Measurements from ENCODE around the gene TMEM132C. TPM values are rescaled to one million over a fixed set of nuclear protein-coding genes. Genes with fewer than 3 reads are reported as not detected.
"Not testable (repeated sequence)": the region's sequence is repeated elsewhere in the genome, so short reads cannot be mapped to it uniquely, and the experiment has no call there.

Gene TMEM132C
- total RNA-seq, 2 experiments from 2014 or later: not detected

DNA sequence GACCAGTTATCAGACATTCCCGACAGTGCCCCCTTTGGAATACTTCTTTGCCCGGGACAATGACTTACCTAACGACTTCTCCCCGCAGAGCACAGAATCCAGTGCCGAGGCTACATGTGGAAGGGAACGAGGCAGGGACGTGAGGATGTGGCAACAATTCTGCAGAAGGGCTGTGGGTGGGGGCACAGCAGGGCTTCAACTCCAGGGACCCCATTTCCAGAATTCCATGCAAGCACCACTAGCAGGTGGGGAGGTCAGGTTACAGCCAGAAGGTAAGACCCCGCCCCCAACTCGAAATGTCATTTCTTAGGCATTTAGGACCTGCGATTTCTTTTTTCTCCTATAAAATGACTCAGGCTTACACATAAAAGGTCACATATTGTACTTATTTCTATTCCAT lies 207.9 kb downstream of the TMEM132C start:
- Mint-ChIP-seq H3K36me3 (ENCODE audit: low read depth) (no peaks in the 10 kb centered on the region), H3K27ac (no peak overlapping the region), H3K4me1 (ENCODE audit: low read depth) (no peaks in the 10 kb centered on the region), H3K9me3 (peaks cover 8% of the 10 kb centered on the region), H3K27me3 (peaks cover 4% of the 10 kb centered on the region), H3K4me3 (no peak overlapping the region)
- POLR2A ChIA-PET: no interaction called here
- CTCF ChIA-PET: no interaction called here
- DNase-seq: no peak
- ATAC-seq: no peak
- TF ChIP-seq, protein P1, sequence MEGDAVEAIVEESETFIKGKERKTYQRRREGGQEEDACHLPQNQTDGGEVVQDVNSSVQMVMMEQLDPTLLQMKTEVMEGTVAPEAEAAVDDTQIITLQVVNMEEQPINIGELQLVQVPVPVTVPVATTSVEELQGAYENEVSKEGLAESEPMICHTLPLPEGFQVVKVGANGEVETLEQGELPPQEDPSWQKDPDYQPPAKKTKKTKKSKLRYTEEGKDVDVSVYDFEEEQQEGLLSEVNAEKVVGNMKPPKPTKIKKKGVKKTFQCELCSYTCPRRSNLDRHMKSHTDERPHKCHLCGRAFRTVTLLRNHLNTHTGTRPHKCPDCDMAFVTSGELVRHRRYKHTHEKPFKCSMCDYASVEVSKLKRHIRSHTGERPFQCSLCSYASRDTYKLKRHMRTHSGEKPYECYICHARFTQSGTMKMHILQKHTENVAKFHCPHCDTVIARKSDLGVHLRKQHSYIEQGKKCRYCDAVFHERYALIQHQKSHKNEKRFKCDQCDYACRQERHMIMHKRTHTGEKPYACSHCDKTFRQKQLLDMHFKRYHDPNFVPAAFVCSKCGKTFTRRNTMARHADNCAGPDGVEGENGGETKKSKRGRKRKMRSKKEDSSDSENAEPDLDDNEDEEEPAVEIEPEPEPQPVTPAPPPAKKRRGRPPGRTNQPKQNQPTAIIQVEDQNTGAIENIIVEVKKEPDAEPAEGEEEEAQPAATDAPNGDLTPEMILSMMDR (IDR thresholded peaks at IDR 0.05): no peak
- intact Hi-C loops (cut with micrococcal nuclease): no loop called here

DNA sequence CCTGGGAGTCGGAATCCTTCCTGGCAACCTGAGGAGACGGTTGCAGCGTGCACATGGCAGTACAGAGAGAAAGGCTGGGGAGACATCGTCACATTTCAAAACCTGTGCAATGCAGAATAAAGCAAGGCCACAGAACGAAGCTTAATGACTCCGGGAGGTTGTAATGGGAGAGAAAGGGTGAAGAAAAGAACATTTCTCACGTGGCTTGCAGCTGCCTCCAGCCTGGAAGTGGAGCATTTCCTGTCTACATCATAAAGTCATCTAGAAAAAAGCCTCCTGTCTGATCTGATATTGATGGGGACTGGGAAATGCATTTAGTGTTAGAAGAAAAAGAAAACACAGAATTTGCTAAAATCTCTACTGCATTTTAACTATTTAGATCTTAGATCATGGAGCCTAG lies 209.3 kb downstream of the TMEM132C start:
- H3K4me1 Mint-ChIP-seq (ENCODE audit: low read depth): no peaks in the 10 kb centered on the region
- ChIA-PET POLR2A (no interaction called here), CTCF (no interaction called here)
- peaks cover 8% of the 10 kb centered on the region for H3K9me3 Mint-ChIP-seq
- no peaks in the 10 kb centered on the region for H3K36me3 Mint-ChIP-seq (ENCODE audit: low read depth)
- no peak overlapping the region for H3K4me3 Mint-ChIP-seq
- DNase-seq: no peak
- no peak overlapping the region for H3K27ac Mint-ChIP-seq
- TF ChIP-seq, protein P1 (IDR thresholded peaks at IDR 0.05): no peak
- intact Hi-C loops (cut with micrococcal nuclease): no loop called here
- peaks cover 4% of the 10 kb centered on the region for H3K27me3 Mint-ChIP-seq
- no peak for ATAC-seq

DNA sequence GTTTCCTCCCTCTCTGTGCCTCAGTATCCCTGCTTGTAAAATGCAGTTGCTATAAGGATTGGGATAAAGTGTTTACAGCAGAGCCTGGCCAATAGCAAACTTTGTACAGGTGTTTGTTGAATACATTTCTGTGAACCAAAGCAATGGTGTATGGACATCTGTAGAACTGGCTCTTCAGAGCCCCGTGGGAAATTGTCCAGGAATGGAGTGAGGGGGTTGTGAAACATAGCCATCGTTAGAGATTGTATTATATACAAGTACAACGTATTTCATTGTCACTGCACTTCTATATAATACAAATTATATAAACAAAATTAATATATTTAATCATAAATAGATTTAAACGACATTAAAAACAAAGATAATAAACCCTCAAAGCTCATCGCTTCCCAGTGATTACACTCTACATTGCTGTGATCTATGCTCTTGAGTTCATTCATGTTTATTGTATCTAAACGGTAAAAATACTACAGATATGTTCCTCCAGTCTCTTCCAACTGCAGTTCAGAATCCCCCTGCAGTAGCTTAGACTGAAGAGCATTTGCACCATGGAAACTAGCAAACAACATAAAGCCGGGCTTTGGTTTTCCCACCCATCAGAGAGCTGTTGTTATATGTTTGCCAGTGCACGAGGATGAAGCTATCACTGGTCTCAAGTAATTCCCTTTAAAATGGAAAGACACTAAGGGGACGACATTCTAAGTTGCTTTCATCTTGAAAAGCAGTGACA lies 216.7 kb downstream of the TMEM132C start:
- no peaks in the 10 kb centered on the region for H3K36me3 Mint-ChIP-seq (ENCODE audit: low read depth)
- H3K27ac Mint-ChIP-seq: no peak overlapping the region
- ATAC-seq (no peak), DNase-seq (no peak)
- ChIA-PET CTCF (no interaction called here), POLR2A (no interaction called here)
- no peaks in the 10 kb centered on the region for H3K9me3 Mint-ChIP-seq
- H3K27me3 Mint-ChIP-seq: peaks cover 2% of the 10 kb centered on the region
- TF ChIP-seq, protein P1 (IDR thresholded peaks at IDR 0.05): no peak
- no peak overlapping the region for H3K4me3 Mint-ChIP-seq
- H3K4me1 Mint-ChIP-seq (ENCODE audit: low read depth): no peaks in the 10 kb centered on the region
- intact Hi-C loops (cut with micrococcal nuclease): no loop called here

DNA sequence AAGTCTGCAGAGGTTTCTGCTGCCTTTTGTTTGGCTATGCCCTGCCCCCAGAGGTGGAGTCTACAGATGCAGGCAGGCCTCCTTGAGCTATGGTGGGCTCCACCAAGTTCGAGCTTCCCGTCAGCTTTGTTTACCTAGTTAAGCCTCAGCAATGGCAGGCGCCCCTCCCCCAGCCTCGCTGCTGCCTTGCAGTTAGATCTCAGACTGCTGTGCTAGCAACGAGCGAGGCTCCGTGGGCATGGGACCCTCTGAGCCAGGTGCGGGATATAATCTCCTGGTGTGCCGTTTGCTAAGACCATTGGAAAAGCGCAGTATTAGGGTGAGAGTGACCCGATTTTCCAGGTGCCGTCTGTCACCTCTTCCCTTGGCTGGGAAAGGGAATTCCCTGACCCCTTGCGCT lies 230.4 kb downstream of the TMEM132C start:
- POLR2A ChIA-PET; CTCF ChIA-PET; intact Hi-C loops (cut with micrococcal nuclease); DNase-seq; H3K27me3 Mint-ChIP-seq; H3K4me1 Mint-ChIP-seq (ENCODE audit: low read depth); ATAC-seq; H3K4me3 Mint-ChIP-seq; H3K9me3 Mint-ChIP-seq; H3K36me3 Mint-ChIP-seq (ENCODE audit: low read depth); H3K27ac Mint-ChIP-seq: not testable (repeated sequence)

DNA sequence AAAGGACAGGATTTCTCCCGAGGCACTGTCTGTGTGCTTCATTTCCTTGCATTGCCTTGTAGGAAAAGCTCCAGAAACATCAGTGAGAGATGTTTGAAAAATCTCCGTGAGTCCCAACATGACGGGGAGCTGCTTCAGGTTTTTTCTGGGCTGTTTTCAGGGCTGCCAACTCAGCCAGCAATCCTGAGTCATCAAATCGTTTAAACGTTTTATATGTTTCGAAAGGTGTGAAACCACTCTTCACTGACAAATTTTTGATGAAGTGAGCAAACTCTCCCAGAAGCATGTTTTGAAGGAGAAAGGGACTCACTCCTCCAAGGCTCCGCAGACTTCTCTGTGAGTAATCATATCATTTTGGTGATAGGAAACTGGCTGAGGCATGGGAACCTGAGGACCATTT lies 240.5 kb downstream of the TMEM132C start:
- POLR2A ChIA-PET: no interaction called here
- H3K4me3 Mint-ChIP-seq: no peak overlapping the region
- no peaks in the 10 kb centered on the region for H3K9me3 Mint-ChIP-seq
- H3K4me1 Mint-ChIP-seq (ENCODE audit: low read depth): no peaks in the 10 kb centered on the region
- H3K36me3 Mint-ChIP-seq (ENCODE audit: low read depth): no peaks in the 10 kb centered on the region
- intact Hi-C loops (cut with micrococcal nuclease): no loop called here
- H3K27me3 Mint-ChIP-seq: no peaks in the 10 kb centered on the region
- CTCF ChIA-PET: no interaction called here
- no peak for ATAC-seq
- DNase-seq: no peak
- H3K27ac Mint-ChIP-seq: no peak overlapping the region
- TF ChIP-seq, protein P1 (IDR thresholded peaks at IDR 0.05): no peak

Measured in activated CD8-positive, alpha-beta T cell treated with anti-CD3 and anti-CD28 coated beads for 36 hours (primary cell).